K562 (cell line): ENCODE data around the gene GPR142. TPM values are rescaled to one million over a fixed set of nuclear protein-coding genes. Genes with fewer than 3 reads are reported as not detected.

Source experiments
- BHLHE40 ChIP-seq: IDR thresholded peaks from 2 replicates; pipeline ENCODE4 v1.6.1; 2011; ENCODE audit warnings: low read length, improper control_type of control experiment
- FOXM1 ChIP-seq, 2 experiments: fragments of 450-650 bp in 1 of 2; sonication (generic) in 1 of 2; formaldehyde crosslinking in 1 of 2; IDR thresholded peaks; 2 replicates each; pipeline versions ENCODE4 v1.6.1 to v1.9.0; 2017 to 2022; ENCODE audit warnings: low read depth in 2 of 2, mild to moderate bottlenecking in 2 of 2, missing genetic modification reagents in 1 of 2, moderate library complexity in 1 of 2
- HDAC6 ChIP-seq: IDR thresholded peaks from 2 replicates; pipeline ENCODE4 v1.6.1; 2012; ENCODE audit warnings: low read depth, mild to moderate bottlenecking, control low read depth, inconsistent platforms, low read length, moderate library complexity
- MAFF ChIP-seq: IDR thresholded peaks from 2 replicates; pipeline ENCODE4 v1.6.1; 2012; ENCODE audit warnings: low read length, improper control_type of control experiment
- MEF2A ChIP-seq: IDR thresholded peaks from 2 replicates; pipeline ENCODE4 v1.6.1; 2011; ENCODE audit warnings: low read depth, mild to moderate bottlenecking, low read length, moderate library complexity; ENCODE audit not compliant: control insufficient read depth
- MYNN ChIP-seq, 2 experiments: sonication (generic); formaldehyde crosslinking in 1 of 2; IDR thresholded peaks; 2 replicates each; pipeline versions ENCODE4 v1.5.0 to v1.6.1; 2016 to 2020; ENCODE audit warnings: antibody characterized with exemption in 1 of 2, missing genetic modification reagents in 1 of 2
- NR4A1 ChIP-seq, 2 experiments: fragments of 250-450 bp in 1 of 2; fragments of 450-650 bp in 1 of 2; sonication (Bioruptor Pico) in 1 of 2; IDR thresholded peaks; 2 replicates each; pipeline versions ENCODE4 v1.4.0 to v1.6.1; 2016 to 2020; ENCODE audit warnings: mild to moderate bottlenecking in 2 of 2, missing compliant biosample characterization in 1 of 2, missing genetic modification characterization in 1 of 2, moderate library complexity in 1 of 2
- TGIF2 ChIP-seq: sonication (generic); formaldehyde crosslinking; IDR thresholded peaks from 2 replicates; pipeline ENCODE4 v1.8.1; 2022; ENCODE audit warnings: mild to moderate bottlenecking, missing genetic modification reagents, moderate library complexity
- ZFP30 ChIP-seq: fragments of 250-450 bp; sonication (Bioruptor Pico); IDR thresholded peaks from 2 replicates; pipeline ENCODE4 v1.8.0; 2022; ENCODE audit warnings: moderate library complexity, mild to moderate bottlenecking, inconsistent platforms, borderline replicate concordance
- ZNF124 ChIP-seq: sonication (generic); formaldehyde crosslinking; IDR thresholded peaks from 2 replicates; pipeline ENCODE4 v1.8.1; 2022; ENCODE audit warnings: missing genetic modification reagents
- polyA plus RNA-seq, 8 experiments: library from polyadenylated mRNA; depleted of rRNA in 4 of 8; stranded (reverse) in 5 of 8; unstranded in 3 of 8; fragments of >200 nt; fragmentation: Nextera tagmentation in 2 of 8; fragmentation: Illumina TruSeq in 1 of 8; extraction: Ambion mirVana in 2 of 8; extraction: Trizol in 1 of 8; gene quantifications; 2 replicates each; pipeline versions ENCODE4 v1.2.1 to v1.2.3, GENCODE V29; 2011 to 2014; ENCODE audit warnings: inconsistent platforms in 1 of 8, missing spikeins in 1 of 8
- total RNA-seq, 7 experiments: library from RNA; depleted of rRNA in 6 of 7; stranded (reverse); fragments of >200 nt in 6 of 7; fragmentation: Illumina TruSeq in 2 of 7; extraction: Trizol in 2 of 7; gene quantifications; 2 replicates each; pipeline versions ENCODE4 v1.2.1 to v1.2.3, GENCODE V29; 2011 to 2021; ENCODE audit warnings: low replicate concordance in 1 of 7
- TF ChIP-seq, protein P1 (sequence below): IDR thresholded peaks from 3 replicates; pipeline ENCODE4 v1.6.1; 2011; ENCODE audit warnings: borderline replicate concordance, mild to moderate bottlenecking, moderate library complexity; ENCODE audit not compliant: insufficient read length; ENCODE audit errors: extremely low read depth
- TF ChIP-seq, protein P2 (sequence below): sonication (generic); formaldehyde crosslinking; IDR thresholded peaks from 2 replicates; pipeline ENCODE4 v1.4.0; 2020; ENCODE audit warnings: mild to moderate bottlenecking, missing genetic modification reagents
- TF ChIP-seq, protein P3 (sequence below): sonication (generic); formaldehyde crosslinking; IDR thresholded peaks from 2 replicates; pipeline ENCODE4 v1.8.1; 2023; ENCODE audit warnings: mild to moderate bottlenecking, missing genetic modification reagents
- TF ChIP-seq, protein P4 (sequence below), 2 experiments: fragments of 450-650 bp in 1 of 2; sonication (generic) in 1 of 2; formaldehyde crosslinking in 1 of 2; IDR thresholded peaks in 1 of 2; conservative IDR thresholded peaks in 1 of 2; 2 replicates each; pipeline versions ENCODE4 v1.6.1 to v1.8.1; 2016 to 2023; ENCODE audit warnings: mild to moderate bottlenecking in 2 of 2, moderate library complexity in 2 of 2, inconsistent platforms in 1 of 2, missing genetic modification reagents in 1 of 2

Gene GPR142
- total and polyA plus RNA-seq, 9 of the 15 experiments (the other 6 are each of a cell fraction or from before 2014, with no cell fraction given) = not detected

DNA sequence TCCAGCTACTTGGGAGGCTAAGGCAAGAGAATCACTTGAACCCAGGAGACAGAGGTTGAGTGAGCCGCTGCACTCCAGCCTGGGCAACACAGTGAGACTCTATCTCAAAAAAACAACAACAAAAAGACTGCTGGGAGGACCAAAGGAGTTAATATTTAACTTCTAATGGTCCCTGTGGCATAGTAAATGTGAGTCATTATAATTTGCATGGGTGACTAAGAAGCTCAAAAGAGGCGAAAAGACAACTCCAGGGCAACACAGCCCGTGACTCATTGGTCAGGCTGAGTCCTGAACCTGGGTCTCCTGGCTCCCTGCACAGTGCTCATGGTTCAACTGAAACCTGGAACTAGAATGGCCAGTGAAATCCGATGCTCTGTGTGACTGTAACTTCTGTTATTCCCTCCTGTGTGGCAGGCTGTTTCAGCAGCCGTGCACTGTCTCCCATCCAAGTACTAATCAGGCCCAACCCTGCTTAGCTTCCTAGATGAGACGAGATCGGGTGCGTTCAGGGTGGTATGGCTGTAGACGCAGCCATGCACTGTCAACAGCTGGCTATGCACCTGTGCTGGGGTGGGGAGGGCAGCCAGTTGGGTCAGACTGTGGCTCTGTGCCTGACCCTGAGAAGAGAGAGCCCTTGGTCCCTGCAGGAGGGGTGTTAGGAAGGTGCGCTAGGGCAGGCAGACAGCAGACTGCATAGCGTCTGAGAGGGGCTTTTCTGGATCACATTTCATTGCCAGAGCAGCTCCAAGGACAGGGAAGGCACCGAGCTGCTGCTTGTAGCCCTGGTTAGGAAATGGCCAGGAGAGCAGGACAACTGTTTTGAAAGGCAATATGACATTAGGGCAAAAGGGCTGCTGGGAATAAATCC lies 50.1 kb downstream of the GPR142 start (continued):
- TF ChIP-seq, protein P1, sequence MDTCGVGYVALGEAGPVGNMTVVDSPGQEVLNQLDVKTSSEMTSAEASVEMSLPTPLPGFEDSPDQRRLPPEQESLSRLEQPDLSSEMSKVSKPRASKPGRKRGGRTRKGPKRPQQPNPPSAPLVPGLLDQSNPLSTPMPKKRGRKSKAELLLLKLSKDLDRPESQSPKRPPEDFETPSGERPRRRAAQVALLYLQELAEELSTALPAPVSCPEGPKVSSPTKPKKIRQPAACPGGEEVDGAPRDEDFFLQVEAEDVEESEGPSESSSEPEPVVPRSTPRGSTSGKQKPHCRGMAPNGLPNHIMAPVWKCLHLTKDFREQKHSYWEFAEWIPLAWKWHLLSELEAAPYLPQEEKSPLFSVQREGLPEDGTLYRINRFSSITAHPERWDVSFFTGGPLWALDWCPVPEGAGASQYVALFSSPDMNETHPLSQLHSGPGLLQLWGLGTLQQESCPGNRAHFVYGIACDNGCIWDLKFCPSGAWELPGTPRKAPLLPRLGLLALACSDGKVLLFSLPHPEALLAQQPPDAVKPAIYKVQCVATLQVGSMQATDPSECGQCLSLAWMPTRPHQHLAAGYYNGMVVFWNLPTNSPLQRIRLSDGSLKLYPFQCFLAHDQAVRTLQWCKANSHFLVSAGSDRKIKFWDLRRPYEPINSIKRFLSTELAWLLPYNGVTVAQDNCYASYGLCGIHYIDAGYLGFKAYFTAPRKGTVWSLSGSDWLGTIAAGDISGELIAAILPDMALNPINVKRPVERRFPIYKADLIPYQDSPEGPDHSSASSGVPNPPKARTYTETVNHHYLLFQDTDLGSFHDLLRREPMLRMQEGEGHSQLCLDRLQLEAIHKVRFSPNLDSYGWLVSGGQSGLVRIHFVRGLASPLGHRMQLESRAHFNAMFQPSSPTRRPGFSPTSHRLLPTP = peak; percentile 41
- TF ChIP-seq ZNF124 (CRISPR knock-in tag) (no peak), MAFF (no peak), ZFP30 (no peak), NR4A1 (CRISPR knock-in tag; IDR thresholded peaks at IDR 0.05) (no peak), NR4A1 (tag; IDR thresholded peaks at IDR 0.05) (no peak), MEF2A (no peak), HDAC6 (no peak), MYNN (IDR thresholded peaks at IDR 0.05) (no peak), MYNN (CRISPR knock-in tag; IDR thresholded peaks at IDR 0.05) (no peak), FOXM1 (IDR thresholded peaks at IDR 0.05; ENCODE audit: low read depth) (no peak), FOXM1 (CRISPR knock-in tag; IDR thresholded peaks at IDR 0.05; ENCODE audit: low read depth) (no peak), BHLHE40 (no peak), TGIF2 (CRISPR knock-in tag) (no peak)
- TF ChIP-seq, protein P2, sequence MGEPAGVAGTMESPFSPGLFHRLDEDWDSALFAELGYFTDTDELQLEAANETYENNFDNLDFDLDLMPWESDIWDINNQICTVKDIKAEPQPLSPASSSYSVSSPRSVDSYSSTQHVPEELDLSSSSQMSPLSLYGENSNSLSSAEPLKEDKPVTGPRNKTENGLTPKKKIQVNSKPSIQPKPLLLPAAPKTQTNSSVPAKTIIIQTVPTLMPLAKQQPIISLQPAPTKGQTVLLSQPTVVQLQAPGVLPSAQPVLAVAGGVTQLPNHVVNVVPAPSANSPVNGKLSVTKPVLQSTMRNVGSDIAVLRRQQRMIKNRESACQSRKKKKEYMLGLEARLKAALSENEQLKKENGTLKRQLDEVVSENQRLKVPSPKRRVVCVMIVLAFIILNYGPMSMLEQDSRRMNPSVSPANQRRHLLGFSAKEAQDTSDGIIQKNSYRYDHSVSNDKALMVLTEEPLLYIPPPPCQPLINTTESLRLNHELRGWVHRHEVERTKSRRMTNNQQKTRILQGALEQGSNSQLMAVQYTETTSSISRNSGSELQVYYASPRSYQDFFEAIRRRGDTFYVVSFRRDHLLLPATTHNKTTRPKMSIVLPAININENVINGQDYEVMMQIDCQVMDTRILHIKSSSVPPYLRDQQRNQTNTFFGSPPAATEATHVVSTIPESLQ (CRISPR knock-in tag) = no peak
- TF ChIP-seq, protein P3, sequence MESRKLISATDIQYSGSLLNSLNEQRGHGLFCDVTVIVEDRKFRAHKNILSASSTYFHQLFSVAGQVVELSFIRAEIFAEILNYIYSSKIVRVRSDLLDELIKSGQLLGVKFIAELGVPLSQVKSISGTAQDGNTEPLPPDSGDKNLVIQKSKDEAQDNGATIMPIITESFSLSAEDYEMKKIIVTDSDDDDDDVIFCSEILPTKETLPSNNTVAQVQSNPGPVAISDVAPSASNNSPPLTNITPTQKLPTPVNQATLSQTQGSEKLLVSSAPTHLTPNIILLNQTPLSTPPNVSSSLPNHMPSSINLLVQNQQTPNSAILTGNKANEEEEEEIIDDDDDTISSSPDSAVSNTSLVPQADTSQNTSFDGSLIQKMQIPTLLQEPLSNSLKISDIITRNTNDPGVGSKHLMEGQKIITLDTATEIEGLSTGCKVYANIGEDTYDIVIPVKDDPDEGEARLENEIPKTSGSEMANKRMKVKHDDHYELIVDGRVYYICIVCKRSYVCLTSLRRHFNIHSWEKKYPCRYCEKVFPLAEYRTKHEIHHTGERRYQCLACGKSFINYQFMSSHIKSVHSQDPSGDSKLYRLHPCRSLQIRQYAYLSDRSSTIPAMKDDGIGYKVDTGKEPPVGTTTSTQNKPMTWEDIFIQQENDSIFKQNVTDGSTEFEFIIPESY (CRISPR knock-in tag) = 0 out of 2 replicates have a peak, but pooled peaks have one; percentile 39
- TF ChIP-seq, protein P4, sequence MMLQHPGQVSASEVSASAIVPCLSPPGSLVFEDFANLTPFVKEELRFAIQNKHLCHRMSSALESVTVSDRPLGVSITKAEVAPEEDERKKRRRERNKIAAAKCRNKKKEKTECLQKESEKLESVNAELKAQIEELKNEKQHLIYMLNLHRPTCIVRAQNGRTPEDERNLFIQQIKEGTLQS (IDR thresholded peaks at IDR 0.05) = peak; percentile 75
- TF ChIP-seq, protein P4 (CRISPR knock-in tag; conservative IDR thresholded peaks at IDR 0.05) = no peak
